HG03159 (cell line): ENCODE measurements around the gene CNN3.
"Not testable (repeated sequence)": the region's sequence is repeated elsewhere in the genome, so short reads cannot be mapped to it uniquely, and the experiment has no call there.

Experiments
- ATAC-seq: cut with Tn5 transposase; IDR thresholded peaks from one replicate; pipeline ENCODE4 v1.9.1; 2021; ENCODE audit warnings: mild to moderate bottlenecking, moderate library complexity; ENCODE audit not compliant: unreplicated experiment

The CNN3 gene

GRCh38 chr1:94949681-94950661, 23.1 kb upstream of the CNN3 start:
- ATAC-seq, result no peak

DNA sequence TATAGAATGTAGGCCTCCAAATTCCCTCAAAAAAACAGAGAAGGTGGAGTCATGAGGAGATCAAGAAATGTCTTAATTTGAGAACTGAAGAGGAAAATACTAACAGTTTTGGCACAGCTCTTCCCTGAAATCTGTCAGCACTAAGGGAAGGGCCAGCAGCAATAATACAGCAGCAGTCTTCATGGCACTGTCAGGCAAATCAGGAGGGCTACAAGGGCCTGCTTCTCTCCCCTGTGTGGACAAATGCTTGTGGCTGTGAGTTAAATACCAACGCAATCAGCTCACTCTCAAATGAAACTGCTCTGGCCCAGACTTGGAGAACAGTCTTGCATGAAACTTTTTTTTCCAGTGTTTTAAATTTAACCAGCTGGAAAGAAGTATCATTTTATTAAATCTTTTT, 20.5 kb upstream of the CNN3 start:
- ATAC-seq, result no peak

GRCh38 chr1:94946886-94947285, 20.0 kb upstream of the CNN3 start:
- no peak for ATAC-seq

DNA sequence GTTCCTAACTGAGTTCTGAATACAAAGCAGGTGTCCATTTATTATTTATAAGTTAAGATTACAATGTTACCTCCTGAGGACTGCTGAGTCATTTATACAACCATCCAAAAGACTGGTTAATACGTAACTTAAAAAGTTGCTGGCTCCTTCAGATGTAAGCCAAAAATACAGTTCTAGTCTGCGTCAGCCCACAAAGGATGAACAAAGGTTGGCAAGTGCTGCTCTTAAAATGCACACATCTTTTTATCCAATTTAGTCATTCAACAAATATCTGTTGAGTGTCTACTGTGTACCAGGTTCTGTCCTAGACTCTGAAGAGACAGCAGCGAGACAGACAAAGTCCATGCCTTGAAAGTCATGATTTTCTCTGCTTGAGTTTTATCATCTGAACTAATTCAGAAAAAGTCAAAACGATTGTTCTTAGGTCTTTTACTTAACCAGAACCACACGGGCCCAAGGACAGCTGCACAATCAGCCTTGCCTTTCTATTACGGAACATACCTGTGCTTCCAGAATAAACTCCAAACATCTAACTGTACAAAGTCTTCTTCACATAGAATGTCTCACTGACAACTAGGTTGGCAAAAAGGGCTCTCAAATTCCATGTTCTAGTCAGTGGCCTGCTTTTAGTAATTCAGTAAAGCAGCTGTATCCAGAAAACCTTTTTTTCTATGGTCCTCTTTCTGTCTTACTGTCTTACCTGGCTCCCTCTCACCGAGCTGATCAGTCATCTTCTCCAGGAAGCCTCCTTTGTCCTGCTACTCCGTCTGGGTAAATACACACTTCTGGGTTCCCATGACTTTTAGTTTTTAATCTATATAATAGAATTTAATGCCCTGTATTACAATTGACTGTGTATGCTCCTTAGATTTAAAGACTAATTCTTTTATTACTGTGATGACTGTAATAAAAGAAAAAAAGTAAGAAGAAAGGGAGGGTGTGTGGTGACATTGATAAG, 15.5 kb upstream of the CNN3 start:
- no peak for ATAC-seq

- ATAC-seq, result not testable (repeated sequence)
These were observed 14.6 kb upstream of the CNN3 start for GRCh38 chr1:94941480-94941879.

DNA sequence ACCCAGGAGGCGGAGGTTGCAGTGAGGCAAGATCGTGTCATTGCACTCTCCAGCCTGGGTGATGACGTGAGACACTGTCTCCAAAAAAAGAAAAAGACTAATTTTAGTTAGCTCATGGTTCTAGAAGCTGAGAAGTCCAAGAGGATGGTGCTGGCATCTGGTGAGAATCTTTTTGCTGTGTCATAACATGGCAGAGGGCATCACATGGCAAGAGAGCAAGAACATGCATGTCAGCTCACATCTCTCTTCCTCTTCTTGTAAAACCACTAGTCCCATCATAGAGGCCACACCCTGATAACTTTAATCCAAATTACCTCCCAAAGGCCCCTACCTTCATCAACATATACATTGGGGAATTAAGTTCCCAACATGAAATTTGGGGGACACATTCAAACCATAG, 13.8 kb upstream of the CNN3 start:
- no peak for ATAC-seq

- no peak for ATAC-seq
These were observed 10.9 kb upstream of the CNN3 start for GRCh38 chr1:94937820-94938219.

DNA sequence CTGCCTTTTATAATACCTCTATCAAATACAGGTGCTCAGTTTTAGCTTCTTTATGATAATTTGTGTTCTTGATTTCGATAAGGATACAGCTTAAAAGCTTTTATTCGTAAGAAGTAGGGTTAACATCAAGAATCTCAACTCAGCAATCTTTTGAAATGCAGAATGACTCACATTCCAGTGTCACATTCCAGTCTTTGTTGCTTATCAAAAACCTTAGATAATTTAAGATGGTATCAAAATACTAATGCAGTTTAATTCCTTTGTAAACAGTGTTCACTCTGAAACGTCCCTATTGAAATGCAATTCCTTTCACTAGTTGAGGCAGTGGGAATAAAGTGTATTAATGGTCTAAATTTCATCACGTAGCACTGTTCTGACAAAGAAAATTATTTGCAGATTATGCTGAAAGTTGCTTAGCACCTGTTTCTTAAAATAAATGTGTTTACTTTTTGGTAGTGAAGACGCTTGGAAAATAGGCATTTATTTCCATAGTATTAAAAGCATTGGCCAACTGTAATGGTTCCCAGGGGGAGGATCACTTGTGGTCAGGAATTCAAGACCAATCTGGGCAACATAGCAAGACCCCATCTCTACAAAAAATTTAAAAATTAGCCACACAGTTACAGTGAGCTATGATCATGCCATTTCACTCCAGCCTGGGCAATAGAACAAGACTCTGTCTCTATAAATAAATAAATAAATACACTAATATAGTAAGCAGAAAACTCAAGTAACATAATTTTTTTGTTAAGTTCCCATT, 10.1 kb upstream of the CNN3 start:
- ATAC-seq, result no peak

GRCh38 chr1:94935476-94935875, 8.6 kb upstream of the CNN3 start:
- no peak for ATAC-seq

DNA sequence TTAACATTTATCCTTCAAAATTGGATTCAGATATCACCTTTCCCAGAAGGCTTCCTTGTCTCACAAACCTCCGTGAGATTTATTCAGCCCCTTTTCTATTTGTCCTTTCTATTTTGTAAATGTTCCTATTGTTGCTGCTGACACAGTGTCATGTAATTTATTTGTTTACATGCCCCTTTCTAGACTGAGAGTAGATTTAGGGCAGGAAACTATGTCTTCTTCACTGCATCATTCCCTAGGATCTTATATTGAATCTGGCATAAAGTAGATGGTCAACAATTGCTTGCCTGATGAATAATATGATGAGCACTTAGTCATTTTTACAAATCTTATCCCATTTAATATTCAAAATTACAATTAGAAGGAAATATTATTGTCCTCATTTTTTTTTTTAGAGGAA, 8.1 kb upstream of the CNN3 start:
- ATAC-seq, result no peak

- ATAC-seq, result no peak
These were observed 7.6 kb upstream of the CNN3 start for GRCh38 chr1:94934551-94934950.

DNA sequence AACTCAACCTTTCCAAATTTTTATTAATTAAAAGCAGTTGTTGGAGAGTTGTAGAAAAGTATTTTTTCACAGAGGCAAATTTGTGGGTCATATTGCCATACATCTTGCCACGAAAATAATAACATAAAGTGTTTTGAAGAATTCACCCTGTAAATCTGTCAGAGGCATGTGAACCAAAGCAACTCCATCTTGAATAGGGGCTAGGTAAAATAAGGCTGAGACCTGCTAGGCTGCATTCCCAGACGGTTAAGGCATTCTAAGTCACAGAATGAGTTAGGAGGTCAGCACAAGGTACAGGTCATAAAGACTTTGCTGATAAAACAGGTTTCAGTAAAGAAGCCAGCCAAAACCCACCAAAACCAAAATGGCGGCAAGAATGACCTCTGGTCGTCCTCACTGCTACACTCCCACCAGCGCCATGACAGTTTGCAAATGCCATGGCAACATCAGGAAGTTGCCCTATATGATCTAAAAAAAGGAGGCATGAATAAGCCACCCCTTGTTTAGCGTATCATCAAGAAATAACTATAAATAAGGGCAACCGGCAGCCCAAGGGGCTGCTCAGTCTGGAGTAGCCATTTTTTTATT, 4.4 kb upstream of the CNN3 start:
- no peak for ATAC-seq

- no peak for ATAC-seq
These were observed 2.7 kb upstream of the CNN3 start for GRCh38 chr1:94929351-94930217.

DNA sequence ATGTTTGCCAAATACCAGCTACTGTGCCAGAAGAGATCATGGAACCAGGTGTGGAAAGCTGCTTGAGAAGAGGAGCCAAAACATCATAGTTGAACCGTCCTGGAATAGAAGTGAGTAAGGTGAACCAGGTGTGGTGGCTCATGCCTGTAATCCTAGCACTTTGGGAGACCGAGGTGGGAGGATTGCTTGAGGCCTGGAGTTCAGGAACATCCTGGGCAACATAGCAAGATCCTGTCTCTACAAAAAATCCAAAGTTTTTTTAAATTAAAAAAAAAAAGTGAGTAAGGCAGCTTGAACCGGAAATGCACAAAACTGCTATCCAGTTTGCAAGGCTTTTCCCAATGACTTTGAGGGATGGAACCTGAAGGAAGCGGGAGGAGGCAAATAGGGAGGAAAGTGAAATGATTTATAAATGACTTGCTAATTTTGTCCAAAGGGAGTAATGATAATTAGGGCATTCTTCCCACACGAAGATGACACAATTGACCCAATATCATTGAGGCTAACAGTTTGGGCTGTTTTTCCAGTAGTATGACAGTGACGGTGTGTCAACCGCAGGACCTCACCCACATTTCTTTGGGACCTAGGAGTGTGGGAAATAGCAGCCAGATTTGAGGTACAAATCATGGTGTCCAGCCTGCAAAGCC, 1.5 kb upstream of the CNN3 start:
- ATAC-seq, result no peak

DNA sequence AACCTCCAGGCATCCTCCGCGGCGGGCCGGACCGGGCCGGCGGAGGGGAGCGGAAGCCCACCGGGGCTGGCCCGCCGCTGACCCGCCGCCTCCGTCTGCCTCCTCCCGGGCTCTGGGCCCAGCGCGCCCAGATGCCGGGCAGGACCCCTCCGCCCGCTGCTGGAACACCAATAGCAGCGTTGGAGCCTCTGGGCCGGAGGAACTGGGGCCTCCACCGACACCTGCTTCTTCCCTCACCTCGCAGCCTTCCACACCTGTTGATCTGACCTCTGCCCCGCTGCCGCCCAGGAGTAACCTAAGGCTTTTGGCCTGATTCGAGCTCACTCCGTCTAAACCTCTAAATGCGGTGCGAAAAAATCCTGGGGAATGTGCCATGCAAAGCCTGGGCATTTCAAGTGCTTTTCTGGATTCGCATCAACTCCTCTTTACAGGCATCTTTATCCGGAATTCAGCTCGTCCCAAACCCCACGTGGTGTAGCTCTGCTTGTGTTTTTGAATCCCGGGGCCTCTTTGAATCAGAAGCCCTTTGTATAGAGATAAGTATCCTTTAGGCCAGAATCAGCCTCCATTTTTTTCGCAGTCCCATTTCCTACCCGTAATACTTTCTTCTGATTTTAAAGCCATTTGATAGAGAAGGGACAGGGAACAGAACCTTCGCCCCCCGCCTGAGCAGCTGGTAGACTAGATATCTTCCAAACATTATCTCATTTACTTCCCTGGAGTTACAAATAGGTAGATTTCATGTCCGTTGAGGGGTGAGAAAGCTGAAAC, 680 bp upstream of the CNN3 start:
- peak; percentile 26 for ATAC-seq

GRCh38 chr1:94926126-94926914, 590 bp downstream of the CNN3 start:
- peak; percentile 28 for ATAC-seq

- ATAC-seq, result no peak
These were observed 1.3 kb downstream of the CNN3 start for GRCh38 chr1:94925561-94926125.
